Sciatic nerve (tissue), 2 donors: ENCODE results near the gene C6orf120. TPM values are rescaled to one million over a fixed set of nuclear protein-coding genes. Genes with fewer than 3 reads are reported as not detected.
"Not testable (repeated sequence)": the region's sequence is repeated elsewhere in the genome, so short reads cannot be mapped to it uniquely, and the experiment has no call there.

ENCODE experiments used
- ATAC-seq: fragments of 200-7000 bp; cut with Tn5 transposase; one replicate; pipeline ENCODE4 v1.9.1; 2020; ENCODE audit warnings: mild to moderate bottlenecking, moderate library complexity
- DNase-seq: peaks from one replicate; pipeline ENCODE4 v3.0.0-alpha.2; 2020; ENCODE audit warnings: low spot score
- intact Hi-C: fragments of 100-400 bp; cut with DNase I; formaldehyde crosslinking; loops from one replicate; pipeline ENCODE4 v1.14.2; 2022
- total RNA-seq: library from RNA; stranded (reverse); fragmentation: NEBNext Ultra II Directional; extraction: Animal tissue kit (Norgen Biotek cat#: 25700); gene quantifications from one replicate; pipeline ENCODE4 v1.2.1, GENCODE V29; 2021
- donor health status: DM: no; HTN: no; CAD: no.
- donor health status: DM: no; HTN: no; CAD: no.

Gene C6orf120
- total RNA-seq, 1 donor from 2014 or later, result 28.2 TPM

- ATAC-seq, result no peak
- intact Hi-C loops, result no loop called here
- no peak for DNase-seq
Measured at GRCh38 chr6:169675011-169675410, 26.9 kb upstream of the C6orf120 start.

DNA sequence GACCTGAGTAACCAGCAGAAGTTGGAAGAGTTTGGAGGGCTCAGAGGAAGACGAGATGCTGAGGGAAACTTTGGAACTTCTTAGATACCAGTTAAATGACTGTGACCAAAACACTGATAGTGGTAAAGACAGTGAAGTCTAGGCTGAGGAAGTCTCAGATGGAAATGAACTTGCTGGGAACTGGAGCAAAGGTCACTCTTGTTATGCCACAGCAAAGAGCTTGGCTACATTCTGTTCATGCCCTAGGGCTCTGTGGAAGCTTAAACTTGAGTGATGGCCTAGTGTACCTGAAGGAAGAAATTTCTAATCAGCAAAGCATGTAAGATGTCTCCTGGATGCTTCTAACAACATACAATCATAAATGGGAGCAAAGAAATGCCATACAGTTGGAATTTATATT is 24.8 kb upstream of the C6orf120 start:
- DNase-seq, result no peak
- intact Hi-C loops, result no loop called here
- no peak for ATAC-seq

DNA sequence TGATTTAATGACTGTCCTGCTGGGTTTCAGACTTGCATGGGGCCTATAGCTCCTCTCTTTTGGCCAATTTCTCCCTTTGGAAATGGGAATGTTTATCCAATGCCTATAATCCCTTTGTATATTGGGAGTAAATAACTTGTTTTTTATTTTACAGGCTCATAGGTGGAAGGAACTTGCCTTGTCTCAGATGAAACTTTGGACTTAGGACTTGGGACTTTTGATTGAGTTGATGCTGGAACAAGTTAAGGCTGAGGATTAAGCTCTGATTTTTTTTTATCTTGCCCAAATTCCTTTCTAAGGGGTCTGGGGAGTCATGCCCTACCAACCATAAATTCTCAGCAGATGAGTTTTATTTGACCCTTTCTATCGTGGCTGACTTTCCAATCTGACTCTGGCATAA is 23.6 kb upstream of the C6orf120 start:
- ATAC-seq, result no peak
- intact Hi-C loops, result no loop called here
- no peak for DNase-seq

DNA sequence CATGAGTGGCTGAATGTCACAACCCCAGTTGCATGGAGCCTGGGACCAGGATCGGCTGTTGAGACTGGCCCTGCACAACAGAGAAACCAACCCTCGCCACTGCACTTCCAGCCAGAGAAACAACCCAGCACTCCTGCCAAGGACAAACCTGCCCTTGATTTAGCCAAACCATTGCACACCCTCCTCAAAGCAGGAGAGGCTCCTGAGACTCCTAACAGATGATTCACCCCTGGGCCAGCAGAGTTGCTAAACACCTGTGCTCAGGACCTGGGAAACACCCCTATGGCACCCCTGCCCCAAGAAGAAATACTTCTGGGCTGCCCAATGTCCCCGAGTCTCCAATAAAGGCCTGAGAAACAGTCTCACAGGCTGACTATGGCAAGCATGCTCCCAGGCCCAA is 17.9 kb upstream of the C6orf120 start:
- no peak for DNase-seq
- ATAC-seq, result no peak
- intact Hi-C loops, result no loop called here

- ATAC-seq, result no peak
- no peak for DNase-seq
- intact Hi-C loops, result no loop called here
Measured at GRCh38 chr6:169685860-169686259, 16.1 kb upstream of the C6orf120 start.

DNA sequence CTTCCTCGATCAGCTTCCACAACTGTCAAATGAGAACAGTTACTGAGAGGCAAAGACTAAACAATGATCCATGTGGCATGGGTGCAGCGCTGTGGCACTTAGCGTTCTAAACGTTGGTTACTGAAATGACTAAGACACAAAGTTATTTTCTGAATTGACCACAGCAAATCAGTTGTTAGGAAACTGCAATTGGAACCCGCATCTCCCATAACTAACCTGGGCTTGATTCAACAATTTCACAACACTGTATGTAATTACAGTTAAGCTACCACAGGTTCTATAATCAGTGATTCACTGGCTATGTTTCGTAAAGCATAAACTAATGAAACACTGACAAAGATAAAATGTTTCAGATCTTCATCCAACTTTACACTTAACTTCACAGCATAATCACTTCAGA is 12.6 kb upstream of the C6orf120 start:
- DNase-seq, result no peak
- intact Hi-C loops, result no loop called here
- ATAC-seq, result no peak

- no peak for ATAC-seq
- no peak for DNase-seq
- intact Hi-C loops, result no loop called here
Measured at GRCh38 chr6:169691260-169691659, 10.7 kb upstream of the C6orf120 start.

DNA sequence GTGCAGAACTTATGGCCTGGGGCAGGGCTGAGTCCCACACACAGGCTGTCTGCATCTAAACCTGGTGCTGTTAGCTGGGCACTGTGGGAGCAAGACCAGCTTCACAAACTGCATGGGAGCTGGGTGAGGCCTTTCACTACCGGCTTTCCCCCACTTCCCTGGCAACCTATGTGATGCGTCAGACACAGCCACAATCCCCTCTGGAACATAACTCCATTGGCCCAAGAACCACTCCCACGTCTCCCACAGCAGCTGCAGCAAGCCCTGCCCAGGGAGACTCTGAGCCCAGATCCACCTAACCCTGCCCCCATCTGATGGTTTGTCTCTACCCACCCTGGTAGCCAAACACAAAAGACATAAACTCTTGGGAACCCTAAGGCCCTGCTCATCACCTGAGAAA is 9.4 kb upstream of the C6orf120 start:
- DNase-seq, result no peak
- intact Hi-C loops, result no loop called here
- no peak for ATAC-seq

DNA sequence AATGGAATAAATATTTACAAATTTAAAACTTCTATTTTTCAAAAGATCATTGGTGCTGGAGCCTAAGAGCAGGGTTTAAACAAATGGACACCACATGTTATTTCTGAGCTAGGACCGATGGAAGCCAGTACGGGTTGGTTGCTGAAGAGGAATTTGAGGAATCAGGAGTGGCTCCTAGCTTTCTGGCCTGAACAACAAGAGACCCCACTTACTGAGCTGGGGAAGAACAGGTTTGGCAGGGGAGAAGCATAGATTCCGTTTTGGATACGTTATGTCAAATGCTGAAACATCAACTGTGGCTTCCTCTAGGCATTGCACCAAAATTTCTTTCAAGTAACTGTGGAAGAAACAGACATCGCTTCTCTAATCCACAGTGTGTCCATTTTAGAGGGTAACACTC is 6.8 kb upstream of the C6orf120 start:
- ATAC-seq, result no peak
- no peak for DNase-seq
- intact Hi-C loops, result no loop called here

GRCh38 chr6:169697115-169697514 is 4.8 kb upstream of the C6orf120 start:
- intact Hi-C loops, ATAC-seq: not testable (repeated sequence)

GRCh38 chr6:169700296-169700695 is 1.6 kb upstream of the C6orf120 start:
- DNase-seq (no peak), ATAC-seq (no peak)
- intact Hi-C loops, result no loop called here

More at GRCh38 chr6:169697115-169697514, 4.8 kb upstream of the C6orf120 start:
- not testable (repeated sequence) for DNase-seq

DNA sequence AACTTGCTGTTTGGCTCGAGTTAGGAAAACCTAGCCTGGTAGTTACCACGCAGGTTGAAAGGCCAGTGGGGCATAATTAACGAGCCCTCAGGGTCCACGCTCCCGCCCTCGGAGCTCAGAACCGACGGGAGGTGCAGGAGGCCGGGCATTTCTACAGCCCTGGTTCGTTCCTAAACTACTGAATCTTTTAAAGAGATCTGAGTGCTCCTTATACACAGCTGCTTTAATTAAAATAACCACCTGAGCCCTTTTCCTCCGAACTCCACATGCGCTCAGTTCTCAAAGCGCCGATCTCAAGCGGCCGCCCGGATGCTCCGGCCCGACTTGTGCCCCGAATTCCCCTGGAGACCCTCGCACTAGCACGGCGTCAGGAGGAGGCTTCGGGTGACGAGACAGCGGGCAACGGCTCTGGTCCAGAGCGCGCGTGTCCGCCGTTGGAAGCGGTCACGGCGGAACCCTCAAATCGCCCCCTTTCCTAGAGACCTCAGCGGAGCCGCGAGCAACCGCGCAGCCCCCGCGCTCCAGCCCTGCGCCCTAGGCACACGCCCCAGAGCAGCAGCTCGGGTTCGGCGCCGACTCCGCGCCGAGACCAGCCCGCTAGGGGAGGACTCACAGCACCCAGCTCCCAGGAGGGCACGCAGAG is 494 bp upstream of the C6orf120 start:
- DNase-seq (peak; percentile 66), ATAC-seq (peak; percentile 21)
- intact Hi-C loops, result no loop called here

DNA sequence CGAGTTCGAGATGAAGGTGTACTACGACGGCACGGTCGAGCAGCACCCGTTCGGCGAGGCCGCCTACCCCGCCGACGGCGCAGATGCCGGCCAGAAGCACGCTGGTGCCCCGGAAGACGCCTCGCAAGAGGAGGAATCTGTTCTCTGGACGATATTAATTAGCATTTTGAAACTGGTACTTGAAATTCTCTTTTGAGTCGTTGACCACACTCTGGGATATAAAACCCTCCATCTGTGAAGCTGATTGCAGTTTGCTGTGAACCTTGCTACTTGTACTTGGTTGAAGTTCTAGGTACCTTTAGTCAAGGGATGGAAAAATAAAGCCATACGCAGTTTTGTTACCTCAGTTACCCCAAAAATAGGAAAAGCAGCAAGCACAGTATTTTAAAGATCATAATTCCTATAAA is 917 bp downstream of the C6orf120 start:
- ATAC-seq (no peak), DNase-seq (no peak)
- intact Hi-C loops, result no loop called here

DNA sequence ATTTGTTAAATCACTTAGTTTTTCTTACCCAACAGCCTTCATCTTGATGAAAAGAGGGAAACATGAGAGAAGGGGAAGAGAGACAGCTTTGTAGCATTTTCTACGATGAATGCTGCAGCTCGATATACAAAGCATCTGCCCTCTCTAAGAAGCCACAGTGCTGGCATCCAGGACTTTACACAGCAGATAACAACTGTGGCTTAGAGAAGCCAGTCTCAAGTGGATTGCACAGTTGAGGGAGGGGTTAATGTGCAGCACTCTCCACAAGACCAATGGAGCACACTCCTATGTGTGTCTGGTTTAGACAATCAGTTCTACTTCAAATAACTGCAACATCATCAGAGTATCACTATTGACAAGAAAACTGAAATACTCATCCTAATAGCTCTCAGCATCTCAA is 5.8 kb downstream of the C6orf120 start:
- intact Hi-C loops, result no loop called here
- DNase-seq (no peak), ATAC-seq (no peak)

DNA sequence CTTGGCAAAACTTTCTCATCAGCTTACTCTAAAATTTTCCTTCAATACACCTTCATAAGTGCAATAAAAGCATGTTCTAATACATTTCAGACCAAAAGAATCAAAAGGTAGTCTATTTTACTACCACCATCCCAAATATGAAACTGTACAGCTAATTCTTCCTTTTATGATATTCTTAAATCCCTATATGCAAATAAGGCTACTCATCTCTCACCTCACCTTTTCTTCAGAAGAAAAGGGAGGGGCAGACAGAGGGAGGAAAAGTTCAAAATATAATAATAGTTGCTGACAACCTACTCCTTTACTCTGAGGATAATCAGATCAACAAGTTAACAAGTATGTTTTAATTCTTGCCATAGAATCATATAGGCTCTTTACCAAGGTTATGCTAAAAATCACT is 7.4 kb downstream of the C6orf120 start:
- DNase-seq (no peak), ATAC-seq (no peak)
- intact Hi-C loops, result no loop called here

DNA sequence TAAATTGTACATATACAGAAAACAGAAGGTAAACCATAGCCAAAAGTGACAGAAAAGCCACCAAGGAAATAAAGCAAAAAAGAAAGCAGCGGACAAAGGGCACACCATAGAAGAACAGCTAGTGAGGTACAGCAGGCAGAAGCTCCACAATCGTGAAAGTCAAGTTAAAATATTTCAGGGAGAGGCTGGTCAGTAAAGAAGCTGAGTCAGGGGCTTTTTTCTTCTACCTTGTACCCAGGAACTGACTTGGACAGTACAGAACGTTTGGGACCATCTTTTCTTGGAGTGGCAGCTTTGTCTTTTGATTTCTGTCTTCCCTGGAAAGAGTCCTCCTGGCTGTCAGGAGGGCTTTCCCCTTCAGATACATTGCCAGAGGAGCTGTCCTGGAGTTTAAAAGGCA is 8.1 kb downstream of the C6orf120 start:
- intact Hi-C loops, result no loop called here
- no peak for DNase-seq
- no peak for ATAC-seq

DNA sequence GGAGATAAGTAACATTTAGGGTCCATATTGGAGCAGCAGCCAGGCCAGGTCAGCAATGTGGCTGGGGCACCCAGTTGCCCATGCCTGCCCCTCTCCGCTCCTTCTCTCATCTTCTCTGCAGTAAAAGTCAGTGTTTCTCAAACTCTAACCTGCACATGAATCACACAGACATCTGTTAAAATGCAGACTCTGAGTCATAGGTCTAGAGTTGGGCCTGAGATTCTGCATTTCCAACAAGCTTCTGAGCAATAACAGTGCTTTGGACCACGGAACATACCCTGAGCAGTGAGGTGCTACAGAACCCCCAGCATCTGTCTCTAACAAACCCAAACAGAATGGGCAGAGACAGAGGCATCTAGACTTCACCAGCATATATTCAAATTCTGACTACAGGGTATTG is 12.3 kb downstream of the C6orf120 start:
- ATAC-seq, result no peak
- intact Hi-C loops, result no loop called here
- no peak for DNase-seq

DNA sequence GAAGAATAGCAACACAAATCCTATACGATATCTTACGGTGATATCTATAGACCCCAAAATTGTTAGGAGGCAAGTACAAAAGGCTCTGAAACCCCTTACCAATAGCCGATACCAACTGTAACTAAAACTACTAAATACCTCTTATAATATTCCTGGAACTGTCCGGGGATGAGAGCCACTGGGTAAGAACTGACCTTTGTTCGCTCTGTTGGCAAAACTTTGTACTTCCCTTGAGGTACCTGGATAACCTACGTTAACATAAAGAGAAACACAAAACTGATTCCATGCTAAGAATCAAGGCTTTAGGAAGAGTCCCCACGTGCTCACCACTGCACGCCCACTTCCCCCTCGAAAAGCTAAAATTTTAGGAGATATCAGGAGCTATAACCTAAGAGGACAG is 12.7 kb downstream of the C6orf120 start:
- intact Hi-C loops, result no loop called here
- DNase-seq (no peak), ATAC-seq (no peak)

GRCh38 chr6:169719117-169719516 is 17.2 kb downstream of the C6orf120 start:
- ATAC-seq (no peak), DNase-seq (no peak)
- intact Hi-C loops, result no loop called here

- no peak for DNase-seq
- intact Hi-C loops, result no loop called here
- ATAC-seq, result no peak
Measured at GRCh38 chr6:169720207-169720855, 18.4 kb downstream of the C6orf120 start.
